HEK293T (cell line): ENCODE data around the gene VIPR2.

Experiments used
- BHLHE40 ChIP-seq: fragments of 450-650 bp; IDR thresholded peaks from 2 replicates; pipeline ENCODE4 v1.6.1; 2016; ENCODE audit warnings: mild to moderate bottlenecking, moderate library complexity, borderline replicate concordance
- ELF4 ChIP-seq: fragments of 450-650 bp; IDR thresholded peaks from 2 replicates; pipeline ENCODE4 v1.6.1; 2017; ENCODE audit warnings: antibody characterized with exemption
- FOXA1 ChIP-seq: fragments of 450-650 bp; IDR thresholded peaks from 2 replicates; pipeline ENCODE4 v1.6.1; 2016; ENCODE audit warnings: mild to moderate bottlenecking
- FOXM1 ChIP-seq: fragments of 450-650 bp; IDR thresholded peaks from 2 replicates; pipeline ENCODE4 v1.6.1; 2017; ENCODE audit warnings: mild to moderate bottlenecking, borderline replicate concordance
- HDGF ChIP-seq: fragments of 450-650 bp; IDR thresholded peaks from 2 replicates; pipeline ENCODE4 v1.6.1; 2017; ENCODE audit warnings: antibody characterized with exemption, borderline replicate concordance
- NFRKB ChIP-seq: fragments of 450-650 bp; IDR thresholded peaks from 2 replicates; pipeline ENCODE4 v1.6.1; 2016; ENCODE audit warnings: mild to moderate bottlenecking, moderate library complexity
- SP1 ChIP-seq: fragments of 450-650 bp; IDR thresholded peaks from 2 replicates; pipeline ENCODE4 v1.6.1; 2017
- SUZ12 ChIP-seq: fragments of 450-650 bp; IDR thresholded peaks from 2 replicates; pipeline ENCODE4 v1.6.1; 2016; ENCODE audit warnings: mild to moderate bottlenecking
- TARDBP ChIP-seq: fragments of 450-650 bp; IDR thresholded peaks from 2 replicates; pipeline ENCODE4 v1.6.1; 2016

GRCh38 chr7:159042581-159043101 lies 102.0 kb downstream of the VIPR2 start:
- TF ChIP-seq FOXM1 (no peak), TARDBP (no peak), NFRKB (no peak), SP1 (no peak), SUZ12 (no peak), BHLHE40 (no peak), FOXA1 (no peak), HDGF (no peak), ELF4 (no peak)
